NCI-H1436 treated with DMSO at 0.1 percent for 48 hours (cell line): ENCODE measurements around the gene OTOP2.

ENCODE experiments used
- DNase-seq: peaks from one replicate; lab custom pipeline; 2025; lab: John Stamatoyannopoulos, UW

OTOP2 gene

DNA sequence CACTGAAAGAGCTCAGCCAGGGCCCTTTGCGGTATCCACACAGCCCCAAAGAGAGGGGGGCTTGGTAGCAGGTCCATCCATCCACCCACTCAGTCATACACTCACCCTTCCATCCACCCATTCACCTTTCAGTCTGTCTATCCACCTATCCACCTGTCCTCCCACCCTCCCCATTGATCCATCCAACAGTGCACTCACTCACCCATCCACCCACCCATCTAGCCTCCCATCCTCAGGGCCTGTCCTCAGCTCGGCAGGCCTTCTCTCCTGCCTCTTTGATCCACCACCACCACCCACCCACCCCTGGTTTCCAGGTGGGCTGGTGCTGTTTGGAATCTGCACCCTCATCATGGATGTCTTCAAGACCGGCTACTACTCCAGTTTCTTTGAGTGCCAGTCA is 1.2 kb downstream of the OTOP2 start:
- no peak for DNase-seq

DNA sequence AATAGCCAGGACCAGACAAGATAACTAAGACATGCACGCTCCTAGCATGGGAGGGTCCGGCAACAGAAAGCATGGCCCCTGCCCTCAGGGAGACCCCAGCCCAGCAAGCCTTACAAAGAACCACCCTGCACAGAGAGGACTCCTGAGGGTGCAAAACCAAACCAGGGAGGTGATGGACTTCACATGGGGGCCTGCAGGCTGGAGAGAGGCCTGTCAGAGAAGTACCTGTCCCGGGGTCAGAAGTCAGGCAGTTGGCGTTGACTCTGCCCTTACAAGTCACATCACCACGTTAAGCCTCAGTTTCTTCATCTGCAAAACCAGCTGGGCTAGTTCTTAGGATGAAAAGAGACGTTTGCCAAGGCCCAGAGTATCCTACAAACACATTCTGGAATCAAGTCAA is 4.7 kb downstream of the OTOP2 start:
- DNase-seq: no peak

DNA sequence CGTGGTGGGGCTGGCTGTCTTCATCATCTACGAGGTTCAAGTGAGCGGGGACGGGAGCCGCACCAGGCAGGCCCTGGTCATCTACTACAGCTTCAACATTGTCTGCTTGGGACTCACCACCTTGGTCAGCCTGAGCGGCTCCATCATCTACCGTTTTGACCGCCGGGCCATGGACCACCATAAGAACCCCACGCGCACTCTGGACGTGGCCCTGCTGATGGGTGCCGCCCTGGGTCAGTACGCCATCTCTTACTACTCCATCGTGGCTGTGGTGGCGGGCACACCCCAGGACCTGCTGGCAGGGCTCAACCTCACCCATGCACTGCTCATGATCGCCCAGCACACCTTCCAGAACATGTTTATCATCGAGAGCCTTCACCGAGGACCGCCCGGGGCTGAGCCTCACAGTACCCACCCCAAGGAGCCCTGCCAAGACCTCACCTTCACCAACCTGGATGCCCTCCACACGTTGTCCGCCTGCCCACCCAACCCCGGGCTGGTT is 6.5 kb downstream of the OTOP2 start:
- no peak for DNase-seq

DNA sequence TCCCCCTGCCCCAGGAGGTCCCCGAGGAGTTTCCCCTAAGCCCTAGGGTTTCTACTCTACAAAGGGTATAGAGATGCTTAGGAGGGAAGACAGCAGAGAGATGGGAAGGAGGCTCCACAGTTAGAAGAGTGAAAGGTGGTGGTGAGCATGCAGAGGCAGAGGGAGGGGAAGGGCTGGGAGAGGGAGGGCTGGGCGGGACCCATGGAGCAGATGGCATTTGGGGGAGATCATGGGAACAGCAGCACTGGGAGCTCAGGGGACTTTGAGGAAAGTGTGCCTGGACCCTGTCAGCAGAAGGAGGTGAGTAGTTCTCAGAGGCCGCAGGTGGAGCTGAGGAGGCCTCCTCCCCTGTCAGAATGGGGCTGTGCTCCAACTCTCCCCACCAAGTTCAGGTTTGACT is 11.0 kb downstream of the OTOP2 start:
- no peak for DNase-seq

DNA sequence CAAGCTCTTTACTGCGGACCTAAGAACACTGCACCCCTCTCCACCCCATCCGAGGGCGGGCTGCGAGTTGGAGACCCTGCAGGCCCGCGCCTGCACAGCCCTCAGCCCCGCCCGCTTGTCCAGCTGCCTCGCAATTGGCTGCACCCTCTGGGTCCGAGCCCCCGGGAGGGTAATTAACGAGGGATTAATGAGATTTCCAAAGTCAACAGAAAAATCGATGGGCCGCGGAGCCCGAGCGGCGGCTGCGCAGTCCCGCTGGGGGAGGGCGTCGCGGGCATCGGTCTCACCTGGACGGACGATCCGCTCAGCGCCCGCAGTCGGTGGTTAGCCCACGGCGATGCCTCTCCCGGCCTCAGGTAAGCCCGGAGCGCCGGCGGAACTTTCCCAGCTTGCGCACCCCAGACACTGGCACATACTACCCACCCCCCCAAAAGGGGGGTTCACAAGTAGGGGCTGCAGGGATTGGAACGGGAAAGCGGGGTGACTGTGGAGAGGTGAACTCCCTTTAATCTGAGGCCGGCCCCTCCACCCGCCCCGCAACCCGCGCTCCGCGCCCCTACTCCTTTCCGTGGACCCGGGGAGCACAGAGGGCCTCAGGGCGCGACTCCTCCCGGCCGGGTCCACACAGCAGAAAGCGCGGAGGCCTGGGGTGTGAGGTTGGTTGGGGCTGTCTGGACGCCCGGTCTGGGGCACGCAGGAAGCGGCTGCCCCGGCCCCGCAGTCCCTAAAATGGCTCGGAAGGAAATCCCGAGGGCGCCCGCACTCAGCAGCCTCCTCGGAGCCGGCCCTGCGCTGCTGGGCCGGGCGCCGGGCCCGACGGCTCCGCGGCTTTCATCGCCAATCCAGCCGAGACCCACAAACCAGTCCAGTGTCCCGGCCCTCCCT is 11.8 kb downstream of the OTOP2 start, which contains the start of gene OTOP3:
Gene OTOP3 (plus strand): TSS at position 314 of the 885 bp plus-strand sequence. CDS start 24 bp downstream, at position 338.
- no peak for DNase-seq

DNA sequence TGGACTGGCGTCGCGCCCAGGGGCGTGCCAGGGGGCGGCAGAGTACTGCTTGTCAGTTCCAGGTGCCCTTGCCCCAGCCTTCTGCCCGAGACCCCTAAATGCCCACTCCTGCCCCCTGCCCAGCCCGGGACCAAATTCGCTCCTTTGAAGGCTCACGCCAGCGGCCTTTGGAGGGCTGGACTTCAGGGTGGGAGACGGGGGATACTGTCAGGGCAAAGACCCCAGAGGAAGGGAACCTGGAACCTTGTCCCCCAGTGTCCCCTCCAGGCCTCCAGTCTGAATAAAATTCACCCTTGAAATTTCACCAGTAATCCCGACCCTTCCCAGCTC is 12.4 kb downstream of the OTOP2 start:
- no peak for DNase-seq

DNA sequence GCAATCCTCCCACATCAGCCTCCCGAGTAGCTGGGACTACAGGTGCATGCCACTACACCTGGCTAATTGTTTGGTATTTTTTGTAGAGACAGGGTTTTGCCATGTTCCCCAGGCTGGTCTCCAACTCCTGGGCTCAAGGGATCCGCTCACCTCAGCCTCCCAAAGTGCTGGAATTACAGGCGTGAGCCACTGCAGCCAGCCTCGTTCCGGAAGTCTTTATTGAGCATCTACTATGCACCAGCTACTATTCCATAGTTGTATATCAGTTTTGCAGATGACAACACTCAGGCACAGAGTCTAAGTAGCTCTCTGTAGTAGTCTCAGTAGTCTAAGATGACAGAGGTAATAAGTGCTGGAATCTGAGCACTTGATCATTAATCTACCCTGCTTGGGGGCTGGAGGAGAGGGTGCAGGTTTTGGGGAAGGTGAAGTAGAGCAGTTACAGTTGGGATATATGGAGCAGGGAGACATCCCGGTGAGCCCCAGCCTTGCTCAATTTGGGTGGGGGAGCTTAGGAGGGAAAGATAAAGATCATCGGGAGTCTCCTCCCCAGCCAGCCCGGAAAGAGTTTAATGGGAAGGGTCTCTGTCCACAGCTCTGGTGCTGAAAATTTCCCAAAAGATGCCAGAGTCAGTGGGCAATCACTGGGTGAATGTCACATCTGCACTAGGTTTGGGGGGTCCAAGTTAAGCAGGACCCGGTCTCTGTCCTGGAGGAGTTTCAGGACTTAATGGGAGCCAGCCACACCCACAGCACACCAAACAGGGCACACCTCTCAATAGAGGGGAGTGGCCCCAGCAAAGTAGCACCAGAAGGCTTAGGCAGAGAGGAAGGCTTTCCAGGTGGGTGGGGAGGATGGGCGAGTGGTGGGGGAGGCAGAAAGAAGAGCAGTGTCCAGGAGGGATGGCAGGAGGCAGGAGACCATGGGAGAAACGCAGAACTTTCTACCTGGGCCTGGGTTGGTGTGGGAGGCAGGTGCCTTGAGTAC is 13.3 kb downstream of the OTOP2 start:
- DNase-seq: no peak

DNA sequence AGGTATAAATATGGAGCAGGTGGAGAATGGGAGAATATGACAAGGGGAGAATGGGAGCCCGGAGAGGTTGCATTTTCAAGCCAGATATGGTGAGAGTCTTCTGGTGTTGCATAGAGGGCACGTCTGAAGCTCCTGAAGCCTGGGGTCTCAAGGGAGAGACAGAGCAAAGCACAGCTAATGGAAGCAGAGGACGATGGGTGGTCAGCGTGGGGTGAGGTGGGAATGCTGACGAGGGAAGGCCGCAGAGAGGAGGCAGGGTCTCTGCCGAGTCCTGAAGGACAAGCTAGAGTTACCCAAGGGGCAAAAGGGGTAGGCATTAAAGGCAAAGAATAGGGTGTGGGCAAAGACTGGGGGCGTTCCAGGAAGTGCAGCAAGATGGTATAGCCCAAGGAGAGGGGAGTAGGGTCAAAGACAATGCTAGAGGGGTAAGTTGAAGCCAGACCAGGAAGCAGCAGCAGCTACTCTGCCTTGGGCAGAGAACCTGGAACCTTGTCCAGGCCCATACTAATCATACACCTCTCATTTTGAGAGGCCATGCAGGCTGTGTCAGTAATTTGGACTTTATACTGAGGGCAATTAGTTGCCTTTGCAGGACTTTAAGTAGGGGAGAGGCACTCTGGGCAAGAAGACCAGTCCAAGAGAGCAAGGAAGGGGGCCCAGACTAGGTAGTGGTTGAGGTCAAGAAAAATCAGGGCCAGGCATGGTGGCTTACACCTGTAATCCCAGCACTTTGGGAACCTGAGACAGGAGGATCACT is 14.3 kb downstream of the OTOP2 start:
- no peak for DNase-seq

DNA sequence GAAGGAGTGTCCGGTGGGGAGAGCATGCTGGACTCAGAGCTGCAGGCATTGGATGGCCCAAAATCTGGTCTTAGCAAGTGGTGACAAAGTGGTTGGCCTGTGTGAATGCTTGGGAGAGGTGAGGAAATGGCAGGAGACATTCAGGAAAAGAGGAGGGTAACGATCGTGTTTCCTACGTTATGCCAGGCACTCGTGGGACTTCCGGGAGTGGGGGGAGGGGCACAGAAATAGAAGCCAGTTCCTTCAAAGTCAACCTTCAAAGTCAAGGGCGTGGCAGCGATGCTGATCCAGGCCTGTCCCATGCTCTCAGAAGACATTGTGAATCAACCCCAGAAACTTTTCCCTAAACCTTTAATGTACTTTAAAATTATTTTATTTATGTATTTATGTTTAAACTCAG is 15.5 kb downstream of the OTOP2 start:
- DNase-seq: no peak

DNA sequence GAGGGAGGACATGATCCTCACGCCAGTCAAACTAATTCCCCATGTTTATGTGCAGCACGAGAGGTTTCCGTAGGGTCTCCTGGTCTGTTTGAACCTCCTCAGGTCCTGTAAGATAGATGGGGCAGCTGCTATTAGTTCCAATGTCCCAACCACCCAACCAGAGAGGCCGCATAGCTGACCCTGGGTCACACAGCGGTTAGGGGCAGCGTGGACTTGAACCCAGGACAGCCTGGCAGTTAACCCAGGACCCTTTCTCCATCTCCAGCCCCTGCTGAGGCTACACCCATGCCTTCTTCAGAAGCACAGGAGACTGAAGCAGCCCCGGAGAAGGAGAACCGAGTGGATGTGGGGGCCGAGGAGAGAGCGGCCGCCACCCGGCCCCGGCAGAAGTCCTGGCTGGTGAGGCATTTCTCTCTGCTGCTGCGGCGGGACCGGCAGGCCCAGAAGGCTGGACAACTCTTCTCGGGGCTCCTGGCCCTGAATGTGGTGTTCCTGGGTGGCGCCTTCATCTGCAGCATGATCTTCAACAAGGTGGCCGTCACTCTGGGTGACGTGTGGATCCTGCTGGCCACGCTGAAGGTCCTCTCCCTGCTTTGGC is 17.2 kb downstream of the OTOP2 start:
- DNase-seq: no peak

DNA sequence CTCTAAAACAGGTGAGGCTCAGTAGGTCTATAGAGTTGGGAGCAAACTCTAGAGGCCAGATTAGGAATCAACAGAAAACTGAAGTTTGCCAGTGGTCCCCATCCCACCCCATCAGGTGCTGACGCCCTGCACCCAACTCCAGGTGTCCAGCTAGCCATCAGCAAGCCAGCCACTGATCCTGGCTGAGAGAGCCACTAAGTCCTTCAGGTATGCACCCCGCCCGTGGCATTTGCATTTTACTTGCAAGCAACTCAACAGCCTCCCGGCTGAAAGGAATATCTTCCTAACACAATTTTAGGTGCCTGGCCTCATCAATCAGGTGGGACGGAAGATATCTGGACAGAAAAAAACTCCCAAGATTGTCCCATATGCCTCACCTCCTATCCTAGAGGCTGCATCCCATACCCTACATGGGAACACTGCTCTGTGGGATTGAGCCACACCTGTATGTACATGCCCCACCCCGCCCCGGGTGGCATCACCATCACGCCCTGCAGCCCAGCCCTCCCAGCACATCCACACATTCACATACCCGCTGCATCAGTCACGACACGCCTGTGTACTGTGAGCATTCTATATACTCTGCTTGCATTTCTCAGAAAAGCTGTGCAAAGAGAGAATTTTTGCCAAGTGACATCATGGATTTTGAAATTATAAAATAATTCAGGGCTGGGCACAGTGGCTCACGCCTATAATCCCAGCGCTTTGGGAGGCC is 19.9 kb downstream of the OTOP2 start:
- DNase-seq: no peak

DNA sequence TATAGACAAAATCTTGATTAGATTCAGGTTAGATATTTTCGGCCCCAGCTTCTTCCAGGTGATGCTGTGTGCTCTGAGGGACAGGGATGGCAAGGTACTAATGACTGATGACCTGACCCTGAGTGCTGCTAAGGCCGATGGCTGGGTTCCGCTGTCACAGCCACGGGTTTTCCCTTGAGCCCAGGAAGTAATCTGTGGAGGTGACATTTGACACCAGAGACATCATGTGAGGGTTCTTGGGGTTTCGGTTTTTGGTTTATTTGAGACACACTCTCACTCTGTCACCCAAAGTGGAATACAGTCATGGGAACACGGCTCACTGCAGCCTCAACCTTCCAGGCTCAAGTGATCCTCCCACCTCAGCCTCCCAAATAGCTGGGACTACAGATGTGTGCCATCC is 21.5 kb downstream of the OTOP2 start:
- DNase-seq: no peak

DNA sequence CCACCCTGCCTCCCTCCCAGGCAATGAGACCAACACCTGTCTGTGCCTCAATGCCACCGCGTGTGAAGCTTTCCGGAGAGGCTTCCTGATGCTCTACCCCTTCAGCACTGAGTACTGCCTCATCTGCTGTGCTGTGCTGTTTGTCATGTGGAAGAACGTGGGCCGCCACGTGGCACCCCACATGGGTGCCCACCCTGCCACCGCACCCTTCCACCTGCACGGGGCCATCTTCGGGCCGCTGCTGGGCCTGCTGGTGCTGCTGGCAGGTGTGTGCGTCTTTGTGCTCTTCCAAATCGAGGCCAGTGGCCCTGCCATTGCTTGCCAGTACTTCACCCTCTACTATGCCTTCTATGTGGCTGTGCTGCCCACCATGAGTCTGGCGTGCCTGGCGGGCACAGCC is 22.6 kb downstream of the OTOP2 start:
- no peak for DNase-seq

DNA sequence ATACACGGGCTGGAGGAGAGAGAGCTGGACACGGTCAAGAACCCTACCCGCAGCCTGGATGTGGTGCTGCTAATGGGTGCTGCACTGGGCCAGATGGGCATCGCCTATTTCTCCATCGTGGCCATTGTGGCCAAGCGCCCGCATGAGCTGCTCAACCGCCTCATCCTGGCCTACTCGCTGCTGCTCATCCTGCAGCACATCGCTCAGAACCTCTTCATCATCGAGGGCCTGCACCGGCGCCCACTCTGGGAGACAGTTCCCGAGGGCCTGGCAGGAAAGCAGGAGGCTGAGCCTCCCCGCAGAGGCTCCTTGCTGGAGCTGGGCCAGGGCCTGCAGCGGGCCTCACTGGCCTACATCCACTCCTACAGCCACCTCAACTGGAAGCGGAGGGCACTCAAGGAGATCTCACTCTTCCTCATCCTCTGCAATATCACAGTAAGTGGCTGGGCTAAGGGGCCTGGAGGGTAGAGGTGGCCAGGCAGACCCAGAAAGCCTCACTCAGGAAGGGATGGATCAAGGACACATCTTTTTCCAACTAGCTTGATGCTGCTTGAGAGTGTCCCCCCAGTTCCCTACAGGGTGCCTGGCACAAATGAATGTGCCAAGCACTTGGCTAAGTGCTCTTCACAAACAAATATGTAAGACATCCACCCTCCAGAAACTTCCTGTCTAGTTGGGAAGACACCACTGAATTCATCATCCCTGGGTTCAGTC is 23.1 kb downstream of the OTOP2 start:
- DNase-seq: no peak

DNA sequence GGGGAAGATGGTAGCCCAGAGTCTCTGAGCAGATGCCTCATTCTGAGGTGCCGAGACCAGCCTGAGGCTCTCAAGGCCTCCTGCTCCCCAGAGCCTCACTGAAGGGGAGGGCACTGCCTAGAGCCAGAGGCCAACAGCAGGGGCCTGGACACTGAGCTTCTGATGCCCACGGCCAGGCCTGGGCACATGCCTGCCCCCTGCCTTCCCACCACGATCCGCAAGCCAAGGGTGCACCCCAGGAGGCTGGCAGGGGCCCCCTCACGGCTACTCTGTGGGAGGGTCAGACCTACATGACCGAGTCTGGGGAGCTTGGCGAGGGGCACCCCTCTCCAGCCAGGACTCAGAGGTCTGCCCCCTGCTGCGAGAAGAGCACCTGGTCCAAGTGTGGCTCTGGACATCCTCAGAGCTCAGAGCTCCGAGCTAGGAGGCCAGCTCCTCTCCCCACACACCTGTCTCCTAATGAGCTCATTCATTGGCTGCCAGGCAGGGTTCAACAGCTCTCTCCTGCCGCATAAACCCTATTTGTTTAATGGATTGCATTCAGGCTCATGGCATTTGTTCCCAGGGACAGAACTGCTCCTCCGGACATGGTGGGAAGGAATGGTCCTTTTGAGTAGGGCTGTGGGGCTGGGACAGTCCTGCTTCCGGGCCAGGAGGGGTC is 25.5 kb downstream of the OTOP2 start:
- no peak for DNase-seq

DNA sequence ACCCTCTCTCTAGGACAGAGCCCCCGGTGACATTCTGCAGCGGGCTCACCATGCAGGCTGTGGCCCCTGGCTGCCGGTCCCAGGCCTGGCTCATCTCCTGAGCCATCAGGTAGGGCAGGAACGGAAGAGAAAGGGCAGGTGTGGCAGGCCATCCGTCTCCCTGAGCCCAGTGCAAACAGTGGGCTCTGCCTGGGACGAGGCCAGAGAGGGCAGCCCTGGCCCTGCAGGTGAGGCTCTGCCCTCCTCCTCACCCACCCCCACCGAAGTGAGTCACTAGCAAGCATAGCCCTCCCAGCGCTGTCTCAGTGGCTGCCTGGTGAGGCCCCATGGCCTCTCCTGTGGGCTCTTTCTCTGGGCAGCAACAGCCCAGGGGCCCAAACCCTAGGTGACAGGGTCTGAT is 26.1 kb downstream of the OTOP2 start:
- no peak for DNase-seq

DNA sequence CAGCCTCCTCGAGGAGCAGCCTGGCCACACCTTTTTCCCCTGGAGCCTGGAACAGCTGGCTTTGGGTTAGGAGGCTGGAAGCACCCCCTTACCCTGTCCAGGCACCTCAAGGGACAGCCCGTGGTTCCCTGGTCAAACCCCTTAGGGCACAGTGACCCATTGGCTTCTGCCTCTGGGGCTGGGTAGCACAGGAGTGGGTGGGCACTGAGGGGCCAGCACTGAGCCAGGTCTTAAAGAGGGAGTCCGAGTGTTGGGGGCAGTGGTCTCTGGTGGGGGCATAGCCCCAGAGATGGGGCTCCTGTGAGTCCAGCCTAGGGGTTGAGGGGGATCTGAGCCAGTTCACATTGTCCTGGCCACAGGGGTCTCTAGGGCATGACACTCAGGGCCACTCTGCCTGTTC is 27.0 kb downstream of the OTOP2 start:
- DNase-seq: no peak

DNA sequence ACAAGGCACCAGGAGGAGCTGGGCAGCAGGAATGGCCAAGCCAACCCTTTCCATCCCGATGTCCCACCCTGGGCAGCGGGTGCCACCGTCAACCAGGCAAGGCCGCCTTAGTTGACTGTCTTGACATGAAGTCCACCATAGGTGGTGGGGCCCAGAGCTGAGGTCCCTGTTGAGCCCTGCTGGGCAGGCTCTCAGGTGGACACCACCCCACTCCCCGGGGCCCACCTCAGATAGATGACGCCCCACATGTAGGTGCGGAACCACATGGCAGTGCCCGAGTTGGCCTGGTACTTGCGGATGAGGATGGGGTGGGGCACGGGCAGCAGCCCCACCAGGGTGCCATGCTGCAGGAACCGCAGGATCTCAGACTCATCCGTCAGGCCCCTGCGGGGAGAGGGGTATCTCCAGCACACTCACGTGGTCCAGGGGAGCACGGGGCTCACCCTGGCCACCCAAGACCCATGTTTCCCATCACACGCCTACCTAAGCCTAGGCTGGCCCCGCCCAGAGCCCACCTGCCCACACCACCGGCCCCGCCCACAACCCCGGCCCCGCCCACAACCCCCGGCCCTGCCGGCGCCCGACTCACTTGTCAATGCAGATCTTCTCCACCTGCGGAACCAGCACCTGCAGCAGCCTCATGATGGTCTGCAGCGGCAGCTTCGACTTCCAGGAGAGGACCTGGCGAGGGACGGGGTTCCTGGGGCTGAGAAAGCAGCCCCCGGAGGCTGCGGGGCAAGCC is 27.8 kb downstream of the OTOP2 start:
- DNase-seq: no peak
